ENCODE results near the gene FAM200C. TPM values are rescaled to one million over a fixed set of nuclear protein-coding genes. Genes with fewer than 3 reads are reported as not detected.

FAM200C gene
- total RNA-seq, 4 donors from 2014 or later: 3.6 to 5.1 (median 4.3) TPM

DNA sequence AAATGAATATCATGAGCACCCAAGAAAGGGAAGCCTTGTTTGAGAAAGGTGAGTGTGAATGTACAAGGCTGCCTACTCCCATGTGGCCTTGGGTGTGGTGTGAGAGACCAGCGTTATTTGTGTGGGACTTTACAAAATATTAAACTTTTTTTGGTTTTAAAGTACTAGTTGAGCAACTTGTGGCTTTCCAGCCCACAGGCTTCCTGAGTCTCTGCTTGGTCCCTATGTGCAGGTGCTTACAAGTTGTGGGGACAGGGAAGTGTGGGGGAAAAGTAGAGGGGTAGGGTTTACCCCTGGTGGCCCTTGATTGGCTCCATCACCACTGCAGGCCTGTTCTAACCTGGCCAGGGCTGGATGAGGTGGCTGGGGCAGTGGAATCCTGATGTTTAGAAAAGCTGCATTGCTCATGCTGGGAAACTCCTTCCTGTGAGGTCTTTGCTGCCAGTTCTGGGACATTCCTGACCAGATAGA, 41.5 kb upstream of the FAM200C start:
- TF ChIP-seq, protein P1, sequence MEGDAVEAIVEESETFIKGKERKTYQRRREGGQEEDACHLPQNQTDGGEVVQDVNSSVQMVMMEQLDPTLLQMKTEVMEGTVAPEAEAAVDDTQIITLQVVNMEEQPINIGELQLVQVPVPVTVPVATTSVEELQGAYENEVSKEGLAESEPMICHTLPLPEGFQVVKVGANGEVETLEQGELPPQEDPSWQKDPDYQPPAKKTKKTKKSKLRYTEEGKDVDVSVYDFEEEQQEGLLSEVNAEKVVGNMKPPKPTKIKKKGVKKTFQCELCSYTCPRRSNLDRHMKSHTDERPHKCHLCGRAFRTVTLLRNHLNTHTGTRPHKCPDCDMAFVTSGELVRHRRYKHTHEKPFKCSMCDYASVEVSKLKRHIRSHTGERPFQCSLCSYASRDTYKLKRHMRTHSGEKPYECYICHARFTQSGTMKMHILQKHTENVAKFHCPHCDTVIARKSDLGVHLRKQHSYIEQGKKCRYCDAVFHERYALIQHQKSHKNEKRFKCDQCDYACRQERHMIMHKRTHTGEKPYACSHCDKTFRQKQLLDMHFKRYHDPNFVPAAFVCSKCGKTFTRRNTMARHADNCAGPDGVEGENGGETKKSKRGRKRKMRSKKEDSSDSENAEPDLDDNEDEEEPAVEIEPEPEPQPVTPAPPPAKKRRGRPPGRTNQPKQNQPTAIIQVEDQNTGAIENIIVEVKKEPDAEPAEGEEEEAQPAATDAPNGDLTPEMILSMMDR (IDR thresholded peaks at IDR 0.05; ENCODE audit: low read depth): no peak

DNA sequence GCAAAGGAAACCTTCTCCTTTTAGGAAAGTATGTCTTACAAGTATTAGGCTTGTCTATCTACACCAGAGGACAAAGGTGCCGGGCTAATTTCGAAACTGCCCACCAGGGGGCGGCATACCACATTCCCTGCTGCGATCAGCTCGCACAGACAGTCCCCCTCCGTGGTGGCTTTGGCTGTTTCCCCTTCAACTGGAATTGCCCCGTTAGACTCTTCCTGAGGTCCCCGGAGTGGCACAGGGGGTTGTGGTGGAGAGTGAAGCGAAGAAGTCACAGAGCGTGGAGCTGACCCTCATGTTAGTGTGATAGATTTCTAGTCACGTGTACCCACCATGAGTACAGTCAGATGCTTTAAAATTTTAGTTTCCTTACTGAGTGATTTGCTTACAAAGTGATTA, 39.3 kb upstream of the FAM200C start:
- TF ChIP-seq, protein P1 (IDR thresholded peaks at IDR 0.05; ENCODE audit: low read depth): no peak

DNA sequence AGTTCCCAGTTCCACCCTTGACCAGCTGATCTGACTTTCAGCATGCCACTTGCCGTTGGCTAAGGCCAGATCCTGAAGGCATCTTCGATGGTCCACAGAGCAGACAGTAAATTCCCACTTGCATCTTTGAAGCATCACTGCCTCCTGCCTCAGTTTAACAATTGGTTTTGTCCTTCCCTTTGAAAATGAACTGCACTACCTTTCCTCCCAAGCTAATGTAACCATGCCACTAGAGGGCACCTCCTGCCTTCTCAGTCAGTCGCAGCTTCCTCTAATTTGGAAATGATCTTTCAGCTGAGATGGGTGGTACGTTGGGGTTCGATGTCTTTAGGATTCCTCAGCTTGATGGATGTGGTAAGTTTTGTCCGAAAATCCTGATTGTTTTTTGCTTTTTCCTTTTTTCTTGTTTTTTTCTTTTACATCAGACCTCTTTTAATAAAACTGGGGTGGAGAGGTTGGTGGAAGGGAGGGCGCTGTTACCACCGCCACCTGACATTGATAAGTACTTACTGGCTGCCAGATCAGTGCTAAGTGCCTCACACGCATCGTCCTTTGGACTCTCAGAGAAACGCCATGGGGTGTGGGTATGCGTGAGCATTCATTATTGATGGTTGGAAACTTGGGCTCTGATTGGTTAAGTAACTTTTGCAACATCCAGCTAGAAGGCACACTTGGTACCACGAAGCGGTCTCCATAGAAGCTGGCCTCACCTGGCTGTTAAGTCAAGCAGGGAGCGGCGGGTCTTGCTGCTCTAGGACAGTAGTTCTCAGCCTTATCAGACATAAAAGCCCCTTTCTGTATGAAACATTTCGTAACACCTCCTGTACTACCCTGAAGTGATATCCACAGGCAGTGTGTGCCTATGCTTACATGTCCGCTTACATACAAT, 38.7 kb upstream of the FAM200C start:
- TF ChIP-seq, protein P1 (IDR thresholded peaks at IDR 0.05; ENCODE audit: low read depth): no peak

DNA sequence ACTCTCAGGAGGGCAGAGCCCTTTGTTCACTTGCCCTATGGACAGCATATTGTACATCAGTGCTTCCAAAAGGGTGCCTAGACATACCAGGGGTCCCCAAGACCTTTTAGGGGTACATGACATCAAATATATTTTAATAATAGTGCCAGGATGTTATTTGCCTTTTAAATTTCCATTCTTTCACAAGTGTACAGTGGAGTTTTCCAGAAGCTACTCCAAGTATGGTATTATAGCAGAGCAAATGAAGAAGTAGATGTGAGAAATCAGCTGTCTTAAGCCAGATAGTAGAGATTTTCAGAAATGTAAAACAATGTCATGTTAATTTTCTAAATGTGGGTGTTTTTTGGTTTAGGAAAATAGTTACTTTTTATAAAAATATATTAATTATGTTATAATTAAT, 37.4 kb upstream of the FAM200C start:
- TF ChIP-seq, protein P1 (IDR thresholded peaks at IDR 0.05; ENCODE audit: low read depth): no peak

DNA sequence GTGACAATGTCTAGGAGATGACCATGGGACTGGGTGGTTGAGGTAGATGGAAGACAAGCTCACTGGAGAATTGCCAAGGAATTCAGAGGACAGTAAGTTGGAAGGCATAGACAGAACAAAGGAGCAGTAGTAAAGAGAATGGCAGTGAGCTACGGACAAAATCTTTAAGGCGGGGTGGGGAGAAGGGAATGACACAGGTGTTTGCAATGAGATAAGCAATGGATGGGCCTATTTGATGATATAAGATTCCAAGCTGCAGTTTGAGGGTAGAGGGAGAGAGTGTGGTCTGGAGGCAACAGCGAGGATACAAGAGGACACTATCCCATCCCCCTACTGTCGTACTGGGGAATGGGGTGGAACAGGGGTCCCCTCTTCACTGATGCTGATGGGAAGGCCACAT, 36.2 kb upstream of the FAM200C start:
- TF ChIP-seq, protein P1 (IDR thresholded peaks at IDR 0.05; ENCODE audit: low read depth): no peak

DNA sequence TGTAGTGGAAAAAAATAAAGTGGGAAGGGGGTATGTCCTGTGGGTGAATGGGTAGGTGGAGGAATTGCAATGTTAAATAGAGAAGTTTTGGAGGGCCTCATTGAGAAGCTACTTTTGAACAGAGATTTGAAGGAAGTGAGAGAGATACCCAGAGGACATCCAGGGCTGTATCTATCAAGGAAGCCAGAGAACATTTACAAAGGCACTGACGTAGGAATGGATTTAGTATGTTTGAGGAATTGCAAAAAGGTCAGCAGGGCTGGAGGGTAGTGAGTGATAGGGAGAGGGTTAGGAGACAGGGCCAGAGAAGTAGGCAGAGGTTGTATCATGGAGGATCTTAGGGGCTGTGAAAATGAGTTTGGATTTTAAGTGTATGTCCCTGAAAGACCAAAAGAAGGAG, 35.7 kb upstream of the FAM200C start:
- TF ChIP-seq, protein P1 (IDR thresholded peaks at IDR 0.05; ENCODE audit: low read depth): no peak

DNA sequence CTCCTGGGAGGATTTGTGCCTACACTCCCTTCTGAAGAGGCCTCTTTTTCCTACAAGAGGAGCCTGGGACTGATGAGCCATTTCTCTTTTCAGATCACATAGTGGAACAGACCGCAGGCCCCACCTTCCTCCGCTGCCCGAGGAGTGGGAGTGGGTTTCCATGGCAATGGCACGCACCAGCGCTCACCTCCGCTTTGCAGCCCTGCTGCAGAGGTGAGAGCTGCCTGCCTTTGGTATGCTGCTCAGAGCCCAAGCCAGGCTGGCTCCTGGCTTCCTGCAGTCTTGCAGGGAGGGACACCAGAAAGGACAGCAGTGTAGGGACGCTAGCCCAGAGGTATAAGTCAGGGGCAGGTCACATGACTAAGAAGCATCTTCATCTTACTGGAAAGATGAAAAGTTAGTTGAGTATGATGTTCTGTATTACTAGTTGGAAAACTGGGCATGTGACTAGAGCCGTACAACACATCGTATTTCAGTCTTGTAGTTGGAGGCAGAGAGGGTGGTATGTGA, 34.2 kb upstream of the FAM200C start:
- TF ChIP-seq, protein P1 (IDR thresholded peaks at IDR 0.05; ENCODE audit: low read depth): no peak

Data from subcutaneous adipose tissue (tissue), 4 donors.